ENCODE results near the gene RCSD1. TPM values are rescaled to one million over a fixed set of nuclear protein-coding genes. Genes with fewer than 3 reads are reported as not detected.

Gene RCSD1
- total and polyA plus RNA-seq, 3 donors from 2014 or later, result 13.8 to 24.7 (median 14.1) TPM

- Histone ChIP-seq H3K27ac (peak overlapping the region in 1 of 2 donors; percentile 26), H3K9me3 (no peaks in the 10 kb centered on the region), H3K27me3 (no peaks in the 10 kb centered on the region), H3K36me3 (ENCODE audit: low read depth, missing control alignments) (no peaks in the 10 kb centered on the region), H3K4me3 (no peak overlapping the region), H3K4me1 (peaks cover 43% of the 10 kb centered on the region)
- WGBS, 2 donors, result 50% methylated on average over 3 of the region's 3 CpGs
- intact Hi-C loops (cut with DNase I; ENCODE audit: low total_unique reads), result no loop called here
- no peak for DNase-seq
- TF ChIP-seq POLR2A (IDR thresholded peaks at IDR 0.05), result no peak
- TF ChIP-seq CTCF (IDR thresholded peaks at IDR 0.05), result no peak
Observed at GRCh38 chr1:167755654-167756053, 125.6 kb downstream of the RCSD1 start.

Other genes starting within 250 kb of the RCSD1 start
- 1 to 10 TPM in 1 of 2 donors, under 1 TPM in 1; 0.47 to 1.1 TPM for gene CD247, start 111.7 kb upstream of the RCSD1 start, total RNA-seq
- gene CD247, start 111.7 kb upstream of the RCSD1 start, polyA plus RNA-seq (ENCODE audit: insufficient read depth, low read depth, low replicate concordance), result 2.5 TPM
- 100 to 1,000 TPM; 181 to 215 TPM for gene CREG1, start 76.5 kb upstream of the RCSD1 start, total RNA-seq
- 82.4 TPM for gene CREG1, start 76.5 kb upstream of the RCSD1 start, polyA plus RNA-seq (ENCODE audit: insufficient read depth, low read depth, low replicate concordance)
- 100 to 1,000 TPM; 154 to 160 TPM for gene MPZL1, start 91.8 kb downstream of the RCSD1 start, total RNA-seq
- gene MPZL1, start 91.8 kb downstream of the RCSD1 start, polyA plus RNA-seq (ENCODE audit: insufficient read depth, low read depth, low replicate concordance), result 148 TPM

Data from testis (tissue), 3 donors.